SK-N-MC (cell line): ENCODE data around the gene PDE6A.
"Not testable (repeated sequence)": the region's sequence is repeated elsewhere in the genome, so short reads cannot be mapped to it uniquely, and the experiment has no call there.

Experiments used
- DNase-seq: peaks from one replicate; pipeline ENCODE4 v3.0.0-alpha.2; 2011; ENCODE audit warnings: low read depth, low spot score
- H3K27ac ChIP-seq: fragments of 200-600 bp; sonication (generic); 2 replicates; pipeline ENCODE4 v1.5.1; 2016; ENCODE audit warnings: mixed run types
- H3K36me3 ChIP-seq: fragments of 200-600 bp; sonication (generic); 2 replicates; pipeline ENCODE4 v1.6.1; 2017; ENCODE audit warnings: antibody characterized with exemption, low read length, mixed read lengths; ENCODE audit not compliant: insufficient read depth
- H3K4me3 ChIP-seq: fragments of 200-600 bp; sonication (generic); 2 replicates; pipeline ENCODE4 v1.5.1; 2016
- H3K9ac ChIP-seq: fragments of 200-600 bp; sonication (generic); 2 replicates; pipeline ENCODE4 v1.8.0; 2017; ENCODE audit warnings: mixed run types, mixed read lengths; ENCODE audit not compliant: insufficient read length
- H3K9me3 ChIP-seq: fragments of 200-600 bp; sonication (generic); 2 replicates; pipeline ENCODE4 v1.6.1; 2017; ENCODE audit warnings: low read depth, mild to moderate bottlenecking, antibody characterized with exemption, low read length, moderate library complexity, mixed read lengths
- EZH2 ChIP-seq: fragments of 200-600 bp; sonication (generic); IDR thresholded peaks from one replicate; pipeline ENCODE4 v1.6.1; 2017; ENCODE audit warnings: antibody characterized with exemption
- FOXP2 ChIP-seq: optimal IDR thresholded peaks from 2 replicates; pipeline ENCODE3; 2011; ENCODE audit warnings: mild to moderate bottlenecking, moderate library complexity; ENCODE audit not compliant: insufficient read depth; ENCODE audit errors: extremely low read length, control extremely low read depth
- POLR2AphosphoS5 ChIP-seq: IDR thresholded peaks from 2 replicates; pipeline ENCODE4 v1.6.1; 2012; ENCODE audit warnings: mild to moderate bottlenecking, low read depth, low read length, borderline replicate concordance

The PDE6A gene

GRCh38 chr5:149957855-149958254 lies 13.3 kb upstream of the PDE6A start:
- H3K36me3 ChIP-seq = no peaks in the 10 kb centered on the region
- TF ChIP-seq POLR2AphosphoS5 = no peak
- no peak for TF ChIP-seq EZH2
- no peak for TF ChIP-seq FOXP2
- no peak for DNase-seq
- H3K27ac ChIP-seq = no peak overlapping the region
- no peak overlapping the region for H3K4me3 ChIP-seq
- no peak overlapping the region for H3K9ac ChIP-seq
- no peaks in the 10 kb centered on the region for H3K9me3 ChIP-seq

GRCh38 chr5:149956685-149957084 lies 12.1 kb upstream of the PDE6A start:
- H3K9me3 ChIP-seq = no peaks in the 10 kb centered on the region
- no peak overlapping the region for H3K4me3 ChIP-seq
- H3K27ac ChIP-seq = no peak overlapping the region
- H3K36me3 ChIP-seq = no peaks in the 10 kb centered on the region
- TF ChIP-seq POLR2AphosphoS5 (no peak), EZH2 (no peak), FOXP2 (no peak)
- no peak overlapping the region for H3K9ac ChIP-seq
- no peak for DNase-seq

- H3K9me3 ChIP-seq = no peaks in the 10 kb centered on the region
- no peak for TF ChIP-seq EZH2
- TF ChIP-seq FOXP2 = no peak
- no peak overlapping the region for H3K4me3 ChIP-seq
These were observed 10.2 kb upstream of the PDE6A start for GRCh38 chr5:149954798-149955197.

DNA sequence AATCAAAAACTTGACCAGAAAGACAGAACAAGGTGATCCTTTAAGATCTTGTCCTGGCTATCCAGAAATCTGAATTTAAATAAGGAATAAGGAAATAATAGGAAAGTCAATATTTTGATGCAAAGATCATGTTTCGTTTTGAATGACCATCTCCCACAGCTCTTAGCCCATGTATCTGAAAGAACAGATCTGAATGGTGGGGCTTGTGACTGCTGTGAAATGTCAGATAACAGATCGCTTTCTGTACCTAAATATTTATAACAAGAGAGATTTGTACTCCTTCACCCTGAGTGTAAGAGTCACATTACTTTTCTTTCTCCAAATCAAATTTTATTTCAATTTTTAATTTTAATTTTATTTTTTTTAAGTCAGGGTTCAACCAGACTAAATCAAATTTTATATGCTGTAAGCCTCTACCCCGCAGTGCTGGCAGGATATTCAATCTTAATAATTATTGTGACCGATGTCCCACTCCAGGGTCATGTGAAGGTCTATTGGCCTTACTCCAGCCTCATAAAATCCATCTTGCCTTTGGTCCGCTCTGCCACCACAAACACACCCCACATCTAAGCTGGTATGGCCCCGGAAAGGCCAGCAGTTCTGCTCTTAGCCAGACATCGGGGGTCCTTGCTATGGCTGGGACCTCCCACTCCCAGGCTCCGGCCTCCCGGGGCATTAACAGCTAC lies 9.0 kb upstream of the PDE6A start:
- no peak for TF ChIP-seq EZH2
- TF ChIP-seq POLR2AphosphoS5 = no peak
- TF ChIP-seq FOXP2 = no peak
- Histone ChIP-seq H3K36me3 (no peaks in the 10 kb centered on the region), H3K27ac (no peak overlapping the region), H3K9ac (no peak overlapping the region), H3K9me3 (no peaks in the 10 kb centered on the region), H3K4me3 (no peak overlapping the region)
- no peak for DNase-seq

More at GRCh38 chr5:149954798-149955197, 10.2 kb upstream of the PDE6A start:
- no peaks in the 10 kb centered on the region for H3K36me3 ChIP-seq
- DNase-seq = no peak
- H3K9ac ChIP-seq = no peak overlapping the region
- H3K27ac ChIP-seq = no peak overlapping the region

GRCh38 chr5:149951138-149951749 lies 6.7 kb upstream of the PDE6A start:
- Histone ChIP-seq H3K36me3 (no peaks in the 10 kb centered on the region), H3K9ac (no peak overlapping the region), H3K9me3 (no peaks in the 10 kb centered on the region), H3K27ac (no peak overlapping the region), H3K4me3 (no peak overlapping the region)
- no peak for TF ChIP-seq POLR2AphosphoS5
- TF ChIP-seq EZH2 = no peak
- no peak for TF ChIP-seq FOXP2
- DNase-seq = no peak

GRCh38 chr5:149948993-149949392 lies 4.4 kb upstream of the PDE6A start:
- Histone ChIP-seq H3K27ac (no peak overlapping the region), H3K4me3 (no peak overlapping the region), H3K9me3 (no peaks in the 10 kb centered on the region), H3K9ac (no peak overlapping the region), H3K36me3 (no peaks in the 10 kb centered on the region)
- no peak for DNase-seq
- TF ChIP-seq EZH2 = no peak
- TF ChIP-seq FOXP2 = no peak
- no peak for TF ChIP-seq POLR2AphosphoS5

- H3K9me3 ChIP-seq = no peaks in the 10 kb centered on the region
- DNase-seq = no peak
- H3K36me3 ChIP-seq = no peaks in the 10 kb centered on the region
- H3K27ac ChIP-seq = no peak overlapping the region
- TF ChIP-seq FOXP2 (no peak), EZH2 (no peak), POLR2AphosphoS5 (no peak)
- no peak overlapping the region for H3K9ac ChIP-seq
- no peak overlapping the region for H3K4me3 ChIP-seq
These were observed 1.5 kb upstream of the PDE6A start for GRCh38 chr5:149946118-149946517.

- not testable (repeated sequence) for H3K9ac ChIP-seq, H3K27ac ChIP-seq, DNase-seq, H3K9me3 ChIP-seq, H3K36me3 ChIP-seq, H3K4me3 ChIP-seq
These were observed 1.2 kb downstream of the PDE6A start for GRCh38 chr5:149943177-149943949.

GRCh38 chr5:149942741-149943169 lies 1.8 kb downstream of the PDE6A start:
- not testable (repeated sequence) for H3K9ac ChIP-seq, DNase-seq, H3K4me3 ChIP-seq, H3K27ac ChIP-seq, H3K9me3 ChIP-seq, H3K36me3 ChIP-seq
